ENCODE measurements around the gene AACS.

DNA sequence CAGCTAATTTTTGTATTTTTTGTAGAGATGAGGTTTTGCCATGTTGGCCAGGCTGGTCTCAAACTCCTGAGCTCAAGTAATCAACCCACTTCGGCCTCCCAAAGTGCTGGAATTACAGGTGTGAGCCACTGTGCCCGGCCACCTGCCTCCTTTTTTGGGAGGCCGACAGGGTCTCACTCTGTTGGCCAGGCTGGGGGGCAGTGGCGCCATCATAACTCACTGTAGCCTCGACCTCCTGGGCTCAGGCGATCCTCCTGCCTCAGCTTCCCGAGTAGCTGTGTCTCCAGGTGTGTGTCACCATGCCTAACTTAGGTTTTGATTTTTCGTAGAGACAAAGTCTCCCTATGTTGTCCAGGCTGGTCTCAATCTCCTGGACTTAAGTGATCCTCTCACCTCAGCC lies 70.7 kb downstream of the AACS start:
- TF ChIP-seq, protein P1, sequence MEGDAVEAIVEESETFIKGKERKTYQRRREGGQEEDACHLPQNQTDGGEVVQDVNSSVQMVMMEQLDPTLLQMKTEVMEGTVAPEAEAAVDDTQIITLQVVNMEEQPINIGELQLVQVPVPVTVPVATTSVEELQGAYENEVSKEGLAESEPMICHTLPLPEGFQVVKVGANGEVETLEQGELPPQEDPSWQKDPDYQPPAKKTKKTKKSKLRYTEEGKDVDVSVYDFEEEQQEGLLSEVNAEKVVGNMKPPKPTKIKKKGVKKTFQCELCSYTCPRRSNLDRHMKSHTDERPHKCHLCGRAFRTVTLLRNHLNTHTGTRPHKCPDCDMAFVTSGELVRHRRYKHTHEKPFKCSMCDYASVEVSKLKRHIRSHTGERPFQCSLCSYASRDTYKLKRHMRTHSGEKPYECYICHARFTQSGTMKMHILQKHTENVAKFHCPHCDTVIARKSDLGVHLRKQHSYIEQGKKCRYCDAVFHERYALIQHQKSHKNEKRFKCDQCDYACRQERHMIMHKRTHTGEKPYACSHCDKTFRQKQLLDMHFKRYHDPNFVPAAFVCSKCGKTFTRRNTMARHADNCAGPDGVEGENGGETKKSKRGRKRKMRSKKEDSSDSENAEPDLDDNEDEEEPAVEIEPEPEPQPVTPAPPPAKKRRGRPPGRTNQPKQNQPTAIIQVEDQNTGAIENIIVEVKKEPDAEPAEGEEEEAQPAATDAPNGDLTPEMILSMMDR (conservative IDR thresholded peaks at IDR 0.05), result no peak
- TF ChIP-seq EZH2 (IDR thresholded peaks at IDR 0.05; ENCODE audit: low read depth), result no peak
